GM21526 (cell line): ENCODE data around the gene GNG14.
"Not testable (repeated sequence)": the region's sequence is repeated elsewhere in the genome, so short reads cannot be mapped to it uniquely, and the experiment has no call there.

Experiments used
- ATAC-seq: cut with Tn5 transposase; IDR thresholded peaks from one replicate; pipeline ENCODE4 v1.9.1; 2021; ENCODE audit warnings: moderate library complexity; ENCODE audit not compliant: unreplicated experiment, low FRiP score

Gene GNG14

GRCh38 chr19:12687496-12688196, at the start of gene GNG14:
TSS of gene GNG14 (plus strand) at chr19:12687998. CDS start at chr19:12688049, 51 bp downstream.
- ATAC-seq, result no peak

GRCh38 chr19:12638611-12639182, 49.1 kb upstream of the GNG14 start:
- ATAC-seq, result no peak

GRCh38 chr19:12639901-12640613, 47.7 kb upstream of the GNG14 start:
- ATAC-seq, result no peak

GRCh38 chr19:12641456-12641855, 46.3 kb upstream of the GNG14 start:
- ATAC-seq, result no peak

- ATAC-seq, result no peak
Measured at GRCh38 chr19:12642506-12642905, 45.3 kb upstream of the GNG14 start.

- ATAC-seq, result not testable (repeated sequence)
Measured at GRCh38 chr19:12643716-12644115, 44.1 kb upstream of the GNG14 start.

- ATAC-seq, result no peak
Measured at GRCh38 chr19:12646551-12646950, 41.2 kb upstream of the GNG14 start.

GRCh38 chr19:12647047-12647446, 40.8 kb upstream of the GNG14 start:
- no peak for ATAC-seq

GRCh38 chr19:12647490-12648071, 40.2 kb upstream of the GNG14 start:
- no peak for ATAC-seq

GRCh38 chr19:12648088-12648487, 39.7 kb upstream of the GNG14 start:
- no peak for ATAC-seq

- ATAC-seq, result no peak
Measured at GRCh38 chr19:12649941-12650340, 37.9 kb upstream of the GNG14 start.

- no peak for ATAC-seq
Measured at GRCh38 chr19:12652219-12652618, 35.6 kb upstream of the GNG14 start.

GRCh38 chr19:12655546-12655945, 32.3 kb upstream of the GNG14 start:
- ATAC-seq, result no peak

- ATAC-seq, result no peak
Measured at GRCh38 chr19:12656899-12657571, 30.8 kb upstream of the GNG14 start.

GRCh38 chr19:12657966-12658365, 29.8 kb upstream of the GNG14 start:
- ATAC-seq, result no peak

GRCh38 chr19:12660980-12661379, 26.8 kb upstream of the GNG14 start:
- ATAC-seq, result no peak

GRCh38 chr19:12664406-12665280, 23.2 kb upstream of the GNG14 start:
- ATAC-seq, result no peak

GRCh38 chr19:12665281-12665573, 22.6 kb upstream of the GNG14 start:
- no peak for ATAC-seq

- ATAC-seq, result no peak
Measured at GRCh38 chr19:12665671-12666264, 22.0 kb upstream of the GNG14 start.
